K562 (cell line): ENCODE data around the gene CTDSP1. TPM values are rescaled to one million over a fixed set of nuclear protein-coding genes. Genes with fewer than 3 reads are reported as not detected.

Source experiments
- ARNT ChIP-seq, 2 experiments: fragments of 450-650 bp; IDR thresholded peaks; 2 replicates each; pipeline ENCODE4 v1.6.1; 2016; ENCODE audit warnings: mild to moderate bottlenecking in 1 of 2
- CBFA2T3 ChIP-seq: fragments of 450-650 bp; IDR thresholded peaks from 2 replicates; pipeline ENCODE4 v1.6.1; 2017
- CBX1 ChIP-seq: sonication (generic); IDR thresholded peaks from 2 replicates; pipeline ENCODE4 v1.6.1; 2016; ENCODE audit warnings: antibody characterized with exemption, low read depth, mild to moderate bottlenecking
- DDX20 ChIP-seq: fragments of 450-650 bp; IDR thresholded peaks from 2 replicates; pipeline ENCODE4 v1.6.1; 2016; ENCODE audit warnings: missing genetic modification characterization, low read depth, mild to moderate bottlenecking, missing compliant biosample characterization, moderate library complexity
- FOXK1 ChIP-seq: sonication (generic); formaldehyde crosslinking; IDR thresholded peaks from 2 replicates; pipeline ENCODE4 v1.8.0; 2022; ENCODE audit warnings: missing genetic modification reagents, mild to moderate bottlenecking, borderline replicate concordance
- HBP1 ChIP-seq: fragments of 450-650 bp; formaldehyde crosslinking; IDR thresholded peaks from 2 replicates; pipeline ENCODE4 v1.4.0; 2022; ENCODE audit warnings: missing genetic modification characterization
- HOXB6 ChIP-seq: fragments of 250-450 bp; sonication (Bioruptor Pico); IDR thresholded peaks from 2 replicates; pipeline ENCODE4 v1.5.1; 2022; ENCODE audit warnings: mild to moderate bottlenecking, borderline replicate concordance
- KAT7 ChIP-seq: sonication (generic); formaldehyde crosslinking; IDR thresholded peaks from 2 replicates; pipeline ENCODE4 v1.8.0; 2022; ENCODE audit warnings: missing genetic modification reagents, mild to moderate bottlenecking, borderline replicate concordance
- KDM5B ChIP-seq: fragments of 200-600 bp; sonication (generic); IDR thresholded peaks from 2 replicates; pipeline ENCODE4 v1.6.1; 2012; ENCODE audit warnings: low read depth, mild to moderate bottlenecking, moderate library complexity, low read length, control low read depth, inconsistent platforms; ENCODE audit not compliant: insufficient replicate concordance
- MNT ChIP-seq, 2 experiments: fragments of 450-650 bp; conservative IDR thresholded peaks; 2 replicates each; pipeline ENCODE4 v1.6.1; 2017; ENCODE audit warnings: mild to moderate bottlenecking in 2 of 2, moderate library complexity in 2 of 2
- MYBL2 ChIP-seq, 2 experiments: fragments of 450-650 bp in 1 of 2; sonication (generic) in 1 of 2; formaldehyde crosslinking in 1 of 2; IDR thresholded peaks; 2 replicates each; pipeline versions ENCODE4 v1.6.1 to v1.8.1; 2017 to 2022; ENCODE audit warnings: borderline replicate concordance in 1 of 2, inconsistent platforms in 1 of 2, low read depth in 1 of 2, mild to moderate bottlenecking in 1 of 2, missing genetic modification reagents in 1 of 2, moderate library complexity in 1 of 2
- MYC ChIP-seq, 2 experiments: fragments of 250-450 bp in 1 of 2; sonication (Bioruptor Pico) in 1 of 2; IDR thresholded peaks; 2 replicates each; pipeline versions ENCODE4 v1.5.1 to v1.6.1; 2012 to 2021; ENCODE audit warnings: low read depth in 2 of 2, borderline replicate concordance in 1 of 2, improper control_type of control experiment in 1 of 2, low read length in 1 of 2, mild to moderate bottlenecking in 1 of 2, moderate library complexity in 1 of 2
- NFATC3 ChIP-seq: fragments of 450-650 bp; IDR thresholded peaks from 2 replicates; pipeline ENCODE4 v1.6.1; 2017; ENCODE audit warnings: mild to moderate bottlenecking
- PURB ChIP-seq: sonication (generic); formaldehyde crosslinking; IDR thresholded peaks from 2 replicates; pipeline ENCODE4 v1.9.0; 2021; ENCODE audit warnings: low read depth, mild to moderate bottlenecking, missing genetic modification reagents
- RBBP5 ChIP-seq: fragments of 200-600 bp; sonication (generic); IDR thresholded peaks from 2 replicates; pipeline ENCODE4 v1.6.1; 2012; ENCODE audit warnings: borderline replicate concordance, mild to moderate bottlenecking, low read length, control low read depth, inconsistent platforms; ENCODE audit not compliant: insufficient read depth, poor library complexity, severe bottlenecking
- SMARCB1 ChIP-seq: IDR thresholded peaks from 2 replicates; pipeline ENCODE4 v1.6.1; 2011; ENCODE audit warnings: improper control_type of control experiment, low read depth; ENCODE audit not compliant: insufficient read length
- TOE1 ChIP-seq, 2 experiments: fragments of 450-650 bp in 1 of 2; sonication (generic) in 1 of 2; formaldehyde crosslinking in 1 of 2; IDR thresholded peaks; 2 replicates each; pipeline versions ENCODE4 v1.7.1 to v1.8.0; 2016 to 2022; ENCODE audit warnings: borderline replicate concordance in 2 of 2, mild to moderate bottlenecking in 2 of 2, antibody characterized with exemption in 1 of 2, inconsistent platforms in 1 of 2, low read depth in 1 of 2, missing genetic modification reagents in 1 of 2, moderate library complexity in 1 of 2
- ZNF133 ChIP-seq: fragments of 250-450 bp; sonication (Bioruptor Pico); IDR thresholded peaks from 2 replicates; pipeline ENCODE4 v1.4.0; 2020; ENCODE audit warnings: mild to moderate bottlenecking
- ZNF146 ChIP-seq: IDR thresholded peaks from one replicate; pipeline ENCODE4 v1.6.1; 2018; ENCODE audit warnings: missing compliant biosample characterization; ENCODE audit not compliant: unreplicated experiment
- ZNF583 ChIP-seq: fragments of 250-450 bp; sonication (Bioruptor Pico); IDR thresholded peaks from 2 replicates; pipeline ENCODE4 v1.4.0; 2020
- polyA plus RNA-seq, 8 experiments: library from polyadenylated mRNA; depleted of rRNA in 4 of 8; stranded (reverse) in 5 of 8; unstranded in 3 of 8; fragments of >200 nt; fragmentation: Nextera tagmentation in 2 of 8; fragmentation: Illumina TruSeq in 1 of 8; extraction: Ambion mirVana in 2 of 8; extraction: Trizol in 1 of 8; gene quantifications; 2 replicates each; pipeline versions ENCODE4 v1.2.1 to v1.2.3, GENCODE V29; 2011 to 2014; ENCODE audit warnings: inconsistent platforms in 1 of 8, missing spikeins in 1 of 8
- total RNA-seq, 7 experiments: library from RNA; depleted of rRNA in 6 of 7; stranded (reverse); fragments of >200 nt in 6 of 7; fragmentation: Illumina TruSeq in 2 of 7; extraction: Trizol in 2 of 7; gene quantifications; 2 replicates each; pipeline versions ENCODE4 v1.2.1 to v1.2.3, GENCODE V29; 2011 to 2021; ENCODE audit warnings: low replicate concordance in 1 of 7
- TF ChIP-seq, protein P1 (sequence below): fragments of 250-450 bp; sonication (Bioruptor Pico); IDR thresholded peaks from 2 replicates; pipeline ENCODE4 v1.4.0; 2020

The CTDSP1 gene
- total and polyA plus RNA-seq, 9 of the 15 experiments (the other 6 are each of a cell fraction or from before 2014, with no cell fraction given), result 2.4 to 74.8 (median 45.8) TPM

DNA sequence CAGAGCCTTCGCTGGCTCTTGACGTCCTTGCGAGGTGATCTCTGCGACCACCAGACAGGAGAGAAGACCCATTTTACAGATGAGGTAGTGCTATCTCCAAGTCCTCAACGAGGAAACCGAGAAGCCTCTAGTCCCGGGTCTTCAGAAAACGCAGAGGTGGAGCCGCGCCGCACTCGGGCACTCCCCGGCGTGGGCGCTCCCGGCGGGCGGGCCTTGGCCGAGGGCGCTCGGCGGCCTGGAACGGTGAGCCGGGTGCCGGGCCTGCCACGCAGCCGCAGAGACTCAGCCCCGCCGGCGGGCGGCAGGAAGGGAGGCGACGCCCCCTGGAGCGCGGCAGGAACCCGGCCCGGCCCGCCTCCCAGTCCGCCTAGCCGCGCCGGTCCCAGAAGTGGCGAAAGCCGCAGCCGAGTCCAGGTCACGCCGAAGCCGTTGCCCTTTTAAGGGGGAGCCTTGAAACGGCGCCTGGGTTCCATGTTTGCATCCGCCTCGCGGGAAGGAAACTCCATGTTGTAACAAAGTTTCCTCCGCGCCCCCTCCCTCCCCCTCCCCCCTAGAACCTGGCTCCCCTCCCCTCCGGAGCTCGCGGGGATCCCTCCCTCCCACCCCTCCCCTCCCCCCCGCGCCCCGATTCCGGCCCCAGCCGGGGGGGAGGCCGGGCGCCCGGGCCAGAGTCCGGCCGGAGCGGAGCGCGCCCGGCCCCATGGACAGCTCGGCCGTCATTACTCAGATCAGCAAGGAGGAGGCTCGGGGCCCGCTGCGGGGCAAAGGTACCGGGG is at the start of gene CTDSP1 (continued):
- TF ChIP-seq PURB (CRISPR knock-in tag) (no peak), ARNT (IDR thresholded peaks at IDR 0.05) (no peak), NFATC3 (no peak), ZNF583 (CRISPR knock-in tag) (no peak), MYC (IDR thresholded peaks at IDR 0.05; ENCODE audit: low read depth, low read length) (peak; percentile 73; the same call in 1 of the 2 replicates), MYC (CRISPR knock-in tag; IDR thresholded peaks at IDR 0.05; ENCODE audit: borderline replicate concordance, low read depth) (no peak), KDM5B (no peak), TOE1 (IDR thresholded peaks at IDR 0.05; ENCODE audit: borderline replicate concordance) (peak; percentile 77; the same call in 1 of the 2 replicates), TOE1 (CRISPR knock-in tag; IDR thresholded peaks at IDR 0.05; ENCODE audit: borderline replicate concordance, low read depth) (no peak), HOXB6 (CRISPR knock-in tag) (no peak), CBX1 (no peak; the same call in 1 of the 2 replicates), ZNF146 (CRISPR knock-in tag) (no peak), HBP1 (CRISPR knock-in tag) (no peak), CBFA2T3 (no peak), SMARCB1 (no peak), ZNF133 (CRISPR knock-in tag) (no peak), FOXK1 (no peak), DDX20 (tag) (no peak), KAT7 (no peak), RBBP5 (peak; percentile 25), MYBL2 (IDR thresholded peaks at IDR 0.05; ENCODE audit: low read depth) (no peak), MYBL2 (CRISPR knock-in tag; IDR thresholded peaks at IDR 0.05; ENCODE audit: borderline replicate concordance) (no peak), MNT (conservative IDR thresholded peaks at IDR 0.05) (peak in 1 of 2 experiments; percentile 65; a peak in 2 of 4 replicates)
- TF ChIP-seq, protein P1, sequence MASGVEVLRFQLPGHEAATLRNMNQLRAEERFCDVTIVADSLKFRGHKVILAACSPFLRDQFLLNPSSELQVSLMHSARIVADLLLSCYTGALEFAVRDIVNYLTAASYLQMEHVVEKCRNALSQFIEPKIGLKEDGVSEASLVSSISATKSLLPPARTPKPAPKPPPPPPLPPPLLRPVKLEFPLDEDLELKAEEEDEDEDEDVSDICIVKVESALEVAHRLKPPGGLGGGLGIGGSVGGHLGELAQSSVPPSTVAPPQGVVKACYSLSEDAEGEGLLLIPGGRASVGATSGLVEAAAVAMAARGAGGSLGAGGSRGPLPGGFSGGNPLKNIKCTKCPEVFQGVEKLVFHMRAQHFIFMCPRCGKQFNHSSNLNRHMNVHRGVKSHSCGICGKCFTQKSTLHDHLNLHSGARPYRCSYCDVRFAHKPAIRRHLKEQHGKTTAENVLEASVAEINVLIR, result no peak
